ENCODE measurements around the gene CNIH1. TPM values are rescaled to one million over a fixed set of nuclear protein-coding genes. Genes with fewer than 3 reads are reported as not detected.

Gene CNIH1
- total and polyA plus RNA-seq, 2 of the 13 experiments (the other 11 are each of a cell fraction or from before 2014, with no cell fraction given) = 166 to 421 TPM

DNA sequence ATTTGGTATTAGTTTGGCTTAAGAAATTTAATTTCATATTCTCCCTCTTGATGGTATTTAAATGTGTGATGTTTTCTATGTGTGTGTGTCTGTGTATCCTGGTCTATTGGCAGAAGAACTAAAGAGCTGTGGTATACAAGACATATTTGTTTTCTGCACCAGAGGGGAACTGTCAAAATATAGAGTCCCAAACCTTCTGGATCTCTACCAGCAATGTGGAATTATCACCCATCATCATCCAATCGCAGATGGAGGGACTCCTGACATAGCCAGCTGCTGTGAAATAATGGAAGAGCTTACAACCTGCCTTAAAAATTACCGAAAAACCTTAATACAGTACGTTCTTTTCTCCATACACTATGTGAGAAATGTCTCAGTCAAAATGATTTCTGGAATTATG is 29.8 kb downstream of the CNIH1 start:
- no TSS peak for BruUV-seq (replicated peaks)
- Histone ChIP-seq H3K4me1 (ENCODE audit: insufficient read depth, low read length) (peaks cover 16% of the 10 kb centered on the region), H3K4me3 (replicated peaks in 1 of 3; ENCODE audit: insufficient read depth in 1 of 3, low read depth in 2 of 3, low read length in 3 of 3) (no peak overlapping the region), H3K36me3 (replicated peaks in 1 of 2; ENCODE audit: control insufficient read depth in 1 of 2, insufficient read depth in 2 of 2, low read length in 2 of 2) (peaks cover 12 to 45% of the 10 kb centered on the region in 2 experiments), H3K9me3 (ENCODE audit: low read length) (no peaks in the 10 kb centered on the region), H3K9ac (ENCODE audit: insufficient read depth, low read depth, low read length) (no peak overlapping the region), H3K4me2 (ENCODE audit: low read depth, low read length) (no peak overlapping the region), H3K79me2 (ENCODE audit: insufficient read depth, low read length) (no peaks in the 10 kb centered on the region), H3K27ac (ENCODE audit: extremely low read length, insufficient read depth, low read length) (no peak overlapping the region), H2AFZ (ENCODE audit: low read length) (no peak overlapping the region), H3K27me3 (ENCODE audit: control insufficient read depth in 1 of 2, insufficient read depth in 2 of 2, low read length in 2 of 2) (no peaks in the 10 kb centered on the region), H4K20me1 (ENCODE audit: insufficient read depth, low read length) (no peaks in the 10 kb centered on the region)
- FAIRE-seq (no peak), ATAC-seq (no peak), DNase-seq (ENCODE audit: low spot score) (no peak)
- intact Hi-C loops (cut with micrococcal nuclease; ENCODE audit: unreplicated experiment) = no loop called here
- POLR2A ChIA-PET = no interaction called here
- in situ Hi-C loops (cut with HindIII; ENCODE audit: extremely low pct_ligation_motif_present, low pct_unique_long_range_greater_than_20kb) = no loop called here
- 97% methylated on average over 3 of the region's 3 CpGs for WGBS (ENCODE audit: low lambda C conversion rate)
- TF ChIP-seq HOXA3 (CRISPR knock-in tag; IDR thresholded peaks at IDR 0.05) (no peak), PTBP1 (IDR thresholded peaks at IDR 0.05; ENCODE audit: low read depth, low read length, poor library complexity, severe bottlenecking) (no peak), MAFK (conservative IDR thresholded peaks at IDR 0.05 in 1 of 2, IDR thresholded peaks at IDR 0.05 in 1 of 2; ENCODE audit: low read length in 2 of 2) (no peak), HHEX (CRISPR knock-in tag; IDR thresholded peaks at IDR 0.05) (no peak), AHR (CRISPR knock-in tag; IDR thresholded peaks at IDR 0.05) (no peak), NFE2L2 (IDR thresholded peaks at IDR 0.05; ENCODE audit: low read length) (no peak), ELF3 (CRISPR knock-in tag; IDR thresholded peaks at IDR 0.05) (no peak)
- TF ChIP-seq, protein P1, sequence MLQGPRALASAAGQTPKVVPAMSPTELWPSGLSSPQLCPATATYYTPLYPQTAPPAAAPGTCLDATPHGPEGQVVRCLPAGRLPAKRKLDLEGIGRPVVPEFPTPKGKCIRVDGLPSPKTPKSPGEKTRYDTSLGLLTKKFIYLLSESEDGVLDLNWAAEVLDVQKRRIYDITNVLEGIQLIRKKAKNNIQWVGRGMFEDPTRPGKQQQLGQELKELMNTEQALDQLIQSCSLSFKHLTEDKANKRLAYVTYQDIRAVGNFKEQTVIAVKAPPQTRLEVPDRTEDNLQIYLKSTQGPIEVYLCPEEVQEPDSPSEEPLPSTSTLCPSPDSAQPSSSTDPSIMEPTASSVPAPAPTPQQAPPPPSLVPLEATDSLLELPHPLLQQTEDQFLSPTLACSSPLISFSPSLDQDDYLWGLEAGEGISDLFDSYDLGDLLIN (CRISPR knock-in tag; IDR thresholded peaks at IDR 0.05; ENCODE audit: borderline replicate concordance) = no peak
- CTCF ChIA-PET (ENCODE audit: low intra/inter-chr PET ratio, low total read pairs) = no interaction called here

DNA sequence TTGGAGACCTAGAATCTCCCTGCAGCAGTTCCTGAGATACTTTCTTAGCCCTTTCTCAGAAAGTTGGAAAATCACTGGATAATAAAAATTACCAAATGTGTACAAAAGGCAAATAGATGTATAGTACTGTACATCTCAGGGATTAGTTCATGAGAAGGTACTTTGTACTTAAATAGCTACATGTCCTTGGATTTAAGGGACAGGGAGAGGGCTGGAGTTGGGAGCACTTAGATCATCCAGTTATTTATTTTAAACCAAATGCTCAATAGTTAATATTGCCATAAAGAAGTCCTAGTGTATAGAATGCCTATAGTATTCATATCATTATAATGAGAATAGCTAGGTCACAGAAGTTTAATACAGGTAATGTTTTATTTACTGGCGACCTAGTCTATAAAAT is 31.0 kb downstream of the CNIH1 start:
- WGBS (ENCODE audit: low lambda C conversion rate) = 96% methylated on average over 1 of the region's 1 CpG
- in situ Hi-C loops (cut with HindIII; ENCODE audit: extremely low pct_ligation_motif_present, low pct_unique_long_range_greater_than_20kb) = no loop called here
- H3K36me3 ChIP-seq (replicated peaks in 1 of 2; ENCODE audit: control insufficient read depth in 1 of 2, insufficient read depth in 2 of 2, low read length in 2 of 2) = peaks cover 12 to 41% of the 10 kb centered on the region in 2 experiments
- TF ChIP-seq, protein P2, sequence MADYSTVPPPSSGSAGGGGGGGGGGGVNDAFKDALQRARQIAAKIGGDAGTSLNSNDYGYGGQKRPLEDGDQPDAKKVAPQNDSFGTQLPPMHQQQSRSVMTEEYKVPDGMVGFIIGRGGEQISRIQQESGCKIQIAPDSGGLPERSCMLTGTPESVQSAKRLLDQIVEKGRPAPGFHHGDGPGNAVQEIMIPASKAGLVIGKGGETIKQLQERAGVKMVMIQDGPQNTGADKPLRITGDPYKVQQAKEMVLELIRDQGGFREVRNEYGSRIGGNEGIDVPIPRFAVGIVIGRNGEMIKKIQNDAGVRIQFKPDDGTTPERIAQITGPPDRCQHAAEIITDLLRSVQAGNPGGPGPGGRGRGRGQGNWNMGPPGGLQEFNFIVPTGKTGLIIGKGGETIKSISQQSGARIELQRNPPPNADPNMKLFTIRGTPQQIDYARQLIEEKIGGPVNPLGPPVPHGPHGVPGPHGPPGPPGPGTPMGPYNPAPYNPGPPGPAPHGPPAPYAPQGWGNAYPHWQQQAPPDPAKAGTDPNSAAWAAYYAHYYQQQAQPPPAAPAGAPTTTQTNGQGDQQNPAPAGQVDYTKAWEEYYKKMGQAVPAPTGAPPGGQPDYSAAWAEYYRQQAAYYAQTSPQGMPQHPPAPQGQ (CRISPR knock-in tag; IDR thresholded peaks at IDR 0.05; ENCODE audit: borderline replicate concordance) = no peak
- TF ChIP-seq EP300 (IDR thresholded peaks at IDR 0.05; ENCODE audit: low read depth in 2 of 2, low read length in 2 of 2) (0 out of 4 replicates have a peak, but pooled peaks of 1 of the 2 experiments have one; percentile 17), EP300 (CRISPR knock-in tag; IDR thresholded peaks at IDR 0.05; ENCODE audit: borderline replicate concordance) (no peak), ZNF841 (CRISPR knock-in tag; IDR thresholded peaks at IDR 0.05; ENCODE audit: borderline replicate concordance) (no peak), ZNF7 (CRISPR knock-in tag; IDR thresholded peaks at IDR 0.05) (peak; percentile 51; the same call in 1 of the 2 replicates), PHB2 (IDR thresholded peaks at IDR 0.05; ENCODE audit: partially characterized antibody) (no peak)
- TF ChIP-seq, protein P3, sequence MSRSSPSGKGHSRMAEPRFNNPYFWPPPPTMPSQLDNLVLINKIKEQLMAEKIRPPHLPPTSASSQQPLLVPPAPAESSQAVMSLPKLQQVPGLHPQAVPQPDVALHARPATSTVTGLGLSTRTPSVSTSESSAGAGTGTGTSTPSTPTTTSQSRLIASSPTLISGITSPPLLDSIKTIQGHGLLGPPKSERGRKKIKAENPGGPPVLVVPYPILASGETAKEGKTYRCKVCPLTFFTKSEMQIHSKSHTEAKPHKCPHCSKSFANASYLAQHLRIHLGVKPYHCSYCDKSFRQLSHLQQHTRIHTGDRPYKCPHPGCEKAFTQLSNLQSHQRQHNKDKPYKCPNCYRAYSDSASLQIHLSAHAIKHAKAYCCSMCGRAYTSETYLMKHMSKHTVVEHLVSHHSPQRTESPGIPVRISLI (CRISPR knock-in tag; IDR thresholded peaks at IDR 0.05; ENCODE audit: borderline replicate concordance) = no peak

More for the DNA sequence above, 31.0 kb downstream of the CNIH1 start:
- no peaks in the 10 kb centered on the region for H3K27me3 ChIP-seq (ENCODE audit: control insufficient read depth in 1 of 2, insufficient read depth in 2 of 2, low read length in 2 of 2)
- intact Hi-C loops (cut with micrococcal nuclease; ENCODE audit: unreplicated experiment) = no loop called here
- no peak overlapping the region for H3K9ac ChIP-seq (ENCODE audit: insufficient read depth, low read depth, low read length)
- H3K4me1 ChIP-seq (ENCODE audit: insufficient read depth, low read length) = peaks cover 16% of the 10 kb centered on the region
- no peak overlapping the region for H3K4me3 ChIP-seq (replicated peaks in 1 of 3; ENCODE audit: insufficient read depth in 1 of 3, low read depth in 2 of 3, low read length in 3 of 3)
- H3K9me3 ChIP-seq (ENCODE audit: low read length) = no peaks in the 10 kb centered on the region
- ATAC-seq (peak; percentile 63; the same call in 2 of the 3 replicates), FAIRE-seq (no peak), DNase-seq (ENCODE audit: low spot score) (peak; percentile 20)
- ChIA-PET POLR2A (no interaction called here), CTCF (ENCODE audit: low intra/inter-chr PET ratio, low total read pairs) (no interaction called here)
- BruUV-seq (replicated peaks) = no TSS peak
- no peak overlapping the region for H3K27ac ChIP-seq (ENCODE audit: extremely low read length, insufficient read depth, low read length)
- no peak overlapping the region for H3K4me2 ChIP-seq (ENCODE audit: low read depth, low read length)
- no peaks in the 10 kb centered on the region for H3K79me2 ChIP-seq (ENCODE audit: insufficient read depth, low read length)
- H2AFZ ChIP-seq (ENCODE audit: low read length) = no peak overlapping the region
- H4K20me1 ChIP-seq (ENCODE audit: insufficient read depth, low read length) = no peaks in the 10 kb centered on the region

All from HepG2 (cell line).